ENCODE measurements around the gene USP21. TPM values are rescaled to one million over a fixed set of nuclear protein-coding genes. Genes with fewer than 3 reads are reported as not detected.

Gene USP21
- total and polyA plus RNA-seq, 12 donors = 8.8 to 24.0 (median 14.7) TPM

- peaks cover 0 to 89% (median 54%) of the 10 kb centered on the region in 9 donors for H3K36me3 ChIP-seq
- 53 to 56% methylated on average over 8 of the region's 8 CpGs for WGBS, 2 donors
- intact Hi-C loops (cut with DNase I) = loop anchor here in 2 of 10 donors (5.0 kb wide), 1 partner anchor 175 kb away; no protein-coding TSS in a partner anchor
- no peaks in the 10 kb centered on the region for H3K9me3 ChIP-seq
- DNase-seq = peak in 1 of 2 donors; percentile 77
- H3K4me1 ChIP-seq = peaks cover 15 to 78% (median 66%) of the 10 kb centered on the region in 9 donors
- H3K27me3 ChIP-seq = no peaks in the 10 kb centered on the region
- TF ChIP-seq CTCF (IDR thresholded peaks at IDR 0.05) = no peak
- peak overlapping the region in 2 of 10 donors; percentile 15 to 18 for H3K4me3 ChIP-seq
- ATAC-seq = peak; percentile 40 to 88 (median 73)
- H3K27ac ChIP-seq = peak overlapping the region; percentile 67 to 100 (median 83)
Measured at GRCh38 chr1:161207173-161207572, 47.9 kb downstream of the USP21 start.

GRCh38 chr1:161209790-161210409 lies 50.6 kb downstream of the USP21 start:
- no peak overlapping the region for H3K4me3 ChIP-seq
- DNase-seq (peak; percentile 68 to 83), ATAC-seq (peak; percentile 52 to 78 (median 68))
- H3K36me3 ChIP-seq = peaks cover 0 to 100% (median 75%) of the 10 kb centered on the region in 9 donors
- H3K27me3 ChIP-seq = no peaks in the 10 kb centered on the region
- H3K4me1 ChIP-seq = peaks cover 6 to 72% (median 45%) of the 10 kb centered on the region in 9 donors
- intact Hi-C loops (cut with DNase I) = loop anchor here in 5 of 10 donors (2.0 to 5.0 kb wide), 3 partner anchors 17 to 172 kb away; no protein-coding TSS in a partner anchor
- 34 to 39% methylated on average over 11 of the region's 11 CpGs for WGBS, 2 donors
- TF ChIP-seq CTCF (IDR thresholded peaks at IDR 0.05) = peak; percentile 76 to 88 (median 86)
- no peaks in the 10 kb centered on the region for H3K9me3 ChIP-seq
- peak overlapping the region in 4 of 10 donors; percentile 86 to 100 (median 98) for H3K27ac ChIP-seq

GRCh38 chr1:161214369-161214768 lies 55.1 kb downstream of the USP21 start:
- peak overlapping the region in 7 of 10 donors; percentile 41 to 95 (median 53) for H3K27ac ChIP-seq
- ATAC-seq = peak in 3 of 8 donors; percentile 15 to 39 (median 19)
- H3K9me3 ChIP-seq = no peaks in the 10 kb centered on the region
- intact Hi-C loops (cut with DNase I) = loop anchor here in 2 of 10 donors (5.0 kb wide), 2 partner anchors 163 to 168 kb away; no protein-coding TSS in a partner anchor
- 91 to 92% methylated on average over 9 of the region's 9 CpGs for WGBS, 2 donors
- H3K36me3 ChIP-seq = peaks cover 0 to 77% (median 51%) of the 10 kb centered on the region in 9 donors
- no peak for DNase-seq
- no peaks in the 10 kb centered on the region for H3K27me3 ChIP-seq
- H3K4me1 ChIP-seq = peaks cover 0 to 65% (median 11%) of the 10 kb centered on the region in 9 donors
- peak overlapping the region in 2 of 10 donors; percentile 32 to 62 for H3K4me3 ChIP-seq
- TF ChIP-seq CTCF (IDR thresholded peaks at IDR 0.05) = no peak

DNA sequence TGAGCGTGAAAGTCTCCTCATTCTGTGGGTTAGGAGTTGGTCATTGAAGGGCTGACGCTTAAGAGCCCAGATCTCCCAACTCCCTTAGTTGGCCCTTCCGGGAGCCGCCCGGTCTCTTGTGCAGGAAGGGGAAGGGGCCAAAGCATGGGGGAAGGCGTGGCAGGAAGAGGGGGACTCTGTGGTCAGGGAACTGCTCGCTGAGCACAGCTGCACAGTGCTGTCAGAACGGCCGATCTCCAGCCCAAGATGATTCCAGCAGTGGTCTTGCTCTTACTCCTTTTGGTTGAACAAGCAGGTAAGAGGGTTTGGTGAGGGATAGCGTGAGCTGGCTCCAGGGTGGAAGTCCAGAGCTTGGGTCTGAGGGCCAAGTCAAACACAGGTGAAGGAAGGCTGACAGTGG lies 55.8 kb downstream of the USP21 start, which contains the start of gene FCER1G:
TSS of gene FCER1G (plus strand) at position 220 of the 400 bp plus-strand sequence. CDS start at position 247, 27 bp downstream.
- H3K36me3 ChIP-seq = peaks cover 0 to 77% (median 46%) of the 10 kb centered on the region in 9 donors
- H3K4me3 ChIP-seq = peak within 1 kb of the TSS in 7 of 10 donors; percentile 0 to 62 (median 38)
- no peak for TF ChIP-seq CTCF (IDR thresholded peaks at IDR 0.05)
- DNase-seq (peak in 1 of 2 donors; percentile 58), ATAC-seq (peak; percentile 42 to 74 (median 60))
- H3K27me3 ChIP-seq = no peaks in the 10 kb centered on the region
- peaks cover 0 to 58% (median 4%) of the 10 kb centered on the region in 9 donors for H3K4me1 ChIP-seq
- H3K27ac ChIP-seq = peak within 1 kb of the TSS in 9 of 10 donors; percentile 5 to 95 (median 48)
- 70 to 74% methylated on average over 10 of the region's 10 CpGs for WGBS, 2 donors
- intact Hi-C loops (cut with DNase I) = no loop called here
- no peaks in the 10 kb centered on the region for H3K9me3 ChIP-seq

Other genes with a start within 250 kb of the USP21 start
- gene ITLN2, start 204.7 kb upstream of the USP21 start, total RNA-seq = not detected
- gene ITLN2, start 204.7 kb upstream of the USP21 start, polyA plus RNA-seq = under 1 TPM in 1 of 2 donors, not detected in 1; 0.22 TPM
- gene F11R, start 138.3 kb upstream of the USP21 start, total RNA-seq = 10 to 100 TPM in 6 of 10 donors, 1 to 10 TPM in 4; 7.1 to 22.7 (median 10.5) TPM
- gene F11R, start 138.3 kb upstream of the USP21 start, polyA plus RNA-seq = 1 to 10 TPM; 7.5 to 9.9 TPM
- gene TSTD1, start 120.5 kb upstream of the USP21 start, total RNA-seq = 10 to 100 TPM in 9 of 10 donors, 1 to 10 TPM in 1; 8.0 to 18.0 (median 13.4) TPM
- gene TSTD1, start 120.5 kb upstream of the USP21 start, polyA plus RNA-seq = 10 to 100 TPM; 11.8 to 15.3 TPM
- gene USF1, start 113.5 kb upstream of the USP21 start, total RNA-seq = 10 to 100 TPM; 23.7 to 43.6 (median 28.5) TPM
- 10 to 100 TPM; 42.4 to 55.1 TPM for gene USF1, start 113.5 kb upstream of the USP21 start, polyA plus RNA-seq
- gene ARHGAP30, start 89.6 kb upstream of the USP21 start, total RNA-seq = 10 to 100 TPM in 1 of 10 donors, 1 to 10 TPM in 9; 1.5 to 16.4 (median 2.1) TPM
- gene ARHGAP30, start 89.6 kb upstream of the USP21 start, polyA plus RNA-seq = 1 to 10 TPM; 1.2 to 1.4 TPM
- gene NECTIN4, start 69.9 kb upstream of the USP21 start, total RNA-seq = under 1 TPM in 1 of 10 donors, not detected in 9; 0.19 TPM
- under 1 TPM in 1 of 2 donors, not detected in 1; 0.06 TPM for gene NECTIN4, start 69.9 kb upstream of the USP21 start, polyA plus RNA-seq
- gene KLHDC9, start 61.1 kb upstream of the USP21 start, total RNA-seq = 10 to 100 TPM in 5 of 10 donors, 1 to 10 TPM in 5; 2.2 to 17.7 (median 9.0) TPM
- gene KLHDC9, start 61.1 kb upstream of the USP21 start, polyA plus RNA-seq = 1 to 10 TPM in 1 of 2 donors, under 1 TPM in 1; 0.83 to 6.7 TPM
- gene PFDN2, start 41.5 kb upstream of the USP21 start, total RNA-seq = 10 to 100 TPM; 44.6 to 78.7 (median 54.1) TPM
- gene PFDN2, start 41.5 kb upstream of the USP21 start, polyA plus RNA-seq = 100 to 1,000 TPM; 185 to 273 TPM
- 10 to 100 TPM; 24.1 to 41.2 (median 33.4) TPM for gene NIT1, start 41.4 kb upstream of the USP21 start, total RNA-seq
- gene NIT1, start 41.4 kb upstream of the USP21 start, polyA plus RNA-seq = 10 to 100 TPM; 28.5 to 30.6 TPM
- gene DEDD, start 26.8 kb upstream of the USP21 start, total RNA-seq = 10 to 100 TPM; 21.7 to 33.0 (median 26.3) TPM
- gene DEDD, start 26.8 kb upstream of the USP21 start, polyA plus RNA-seq = 10 to 100 TPM; 19.7 to 27.2 TPM
- gene UFC1, start 5.5 kb upstream of the USP21 start, total RNA-seq = 10 to 100 TPM; 63.9 to 88.3 (median 74.9) TPM
- 100 to 1,000 TPM in 1 of 2 donors, 10 to 100 TPM in 1; 43.0 to 142 TPM for gene UFC1, start 5.5 kb upstream of the USP21 start, polyA plus RNA-seq
- gene PPOX, start 6.9 kb downstream of the USP21 start, total RNA-seq = 10 to 100 TPM in 8 of 10 donors, 1 to 10 TPM in 2; 8.5 to 19.8 (median 15.0) TPM
- 10 to 100 TPM in 1 of 2 donors, 1 to 10 TPM in 1; 10.0 to 58.5 TPM for gene PPOX, start 6.9 kb downstream of the USP21 start, polyA plus RNA-seq
- gene B4GALT3, start 18.0 kb downstream of the USP21 start, total RNA-seq = 10 to 100 TPM; 12.1 to 28.9 (median 19.6) TPM
- gene B4GALT3, start 18.0 kb downstream of the USP21 start, polyA plus RNA-seq = 10 to 100 TPM; 11.5 to 25.5 TPM
- gene ADAMTS4, start 39.6 kb downstream of the USP21 start, total RNA-seq = 10 to 100 TPM in 6 of 10 donors, 1 to 10 TPM in 4; 1.7 to 86.1 (median 17.7) TPM
- gene ADAMTS4, start 39.6 kb downstream of the USP21 start, polyA plus RNA-seq = 10 to 100 TPM in 1 of 2 donors, 1 to 10 TPM in 1; 5.4 to 11.9 TPM
- gene NDUFS2, start 42.9 kb downstream of the USP21 start, total RNA-seq = 100 to 1,000 TPM; 244 to 370 (median 318) TPM
- 100 to 1,000 TPM; 121 to 193 TPM for gene NDUFS2, start 42.9 kb downstream of the USP21 start, polyA plus RNA-seq
- gene FCER1G, start 55.8 kb downstream of the USP21 start, total RNA-seq = 10 to 100 TPM in 4 of 10 donors, 1 to 10 TPM in 6; 2.0 to 65.8 (median 5.3) TPM
- 10 to 100 TPM; 19.7 to 64.6 TPM for gene FCER1G, start 55.8 kb downstream of the USP21 start, polyA plus RNA-seq
- gene APOA2, start 64.1 kb downstream of the USP21 start, total RNA-seq = under 1 TPM in 1 of 10 donors, not detected in 9; 0.89 TPM
- not detected for gene APOA2, start 64.1 kb downstream of the USP21 start, polyA plus RNA-seq
- 10 to 100 TPM; 29.8 to 37.6 (median 33.2) TPM for gene TOMM40L, start 66.6 kb downstream of the USP21 start, total RNA-seq
- 10 to 100 TPM; 17.6 to 29.3 TPM for gene TOMM40L, start 66.6 kb downstream of the USP21 start, polyA plus RNA-seq
- not detected for gene NR1I3, start 78.7 kb downstream of the USP21 start, total RNA-seq
- gene NR1I3, start 78.7 kb downstream of the USP21 start, polyA plus RNA-seq = under 1 TPM in 1 of 2 donors, not detected in 1; 0.10 TPM
- gene PCP4L1, start 99.2 kb downstream of the USP21 start, total RNA-seq = 1 to 10 TPM in 1 of 10 donors, under 1 TPM in 8, not detected in 1; 0.38 to 1.0 (median 0.46) TPM
- gene PCP4L1, start 99.2 kb downstream of the USP21 start, polyA plus RNA-seq = under 1 TPM; 0.29 to 0.75 TPM
- 1 to 10 TPM; 1.0 to 5.6 (median 1.6) TPM for gene MPZ, start 150.5 kb downstream of the USP21 start, total RNA-seq
- gene MPZ, start 150.5 kb downstream of the USP21 start, polyA plus RNA-seq = 1 to 10 TPM; 1.5 to 3.4 TPM
- 100 to 1,000 TPM; 342 to 459 (median 420) TPM for gene SDHC, start 154.9 kb downstream of the USP21 start, total RNA-seq
- 100 to 1,000 TPM in 1 of 2 donors, 10 to 100 TPM in 1; 18.1 to 176 TPM for gene SDHC, start 154.9 kb downstream of the USP21 start, polyA plus RNA-seq
- gene CFAP126, start 208.4 kb downstream of the USP21 start, total RNA-seq = not detected
- not detected for gene CFAP126, start 208.4 kb downstream of the USP21 start, polyA plus RNA-seq